ENCODE measurements around the gene MAP1B. TPM values are rescaled to one million over a fixed set of nuclear protein-coding genes. Genes with fewer than 3 reads are reported as not detected.

The MAP1B gene
- polyA plus RNA-seq, 3 donors = 0.02 TPM; not detected in 2

- Histone ChIP-seq H2AFZ (ENCODE audit: insufficient read depth, low read depth, low read length, poor library complexity, severe bottlenecking) (no peak overlapping the region), H3K27me3 (ENCODE audit: control insufficient read depth in 2 of 2, insufficient read depth in 2 of 2, low read length in 2 of 2) (no peaks in the 10 kb centered on the region), H3K4me3 (replicated peaks in 1 of 3; ENCODE audit: low read depth in 2 of 3, low read length in 3 of 3) (no peak overlapping the region), H4K20me1 (ENCODE audit: insufficient read depth, low read length) (no peaks in the 10 kb centered on the region), H3K4me1 (ENCODE audit: control insufficient read depth in 1 of 2, insufficient read depth in 2 of 2, low read length in 2 of 2) (no peaks in the 10 kb centered on the region), H3K27ac (ENCODE audit: low read depth in 1 of 2, low read length in 2 of 2) (no peak overlapping the region), H3K79me2 (ENCODE audit: insufficient read depth, low read length) (no peaks in the 10 kb centered on the region), H3K36me3 (replicated peaks in 1 of 2; ENCODE audit: control insufficient read depth in 1 of 2, insufficient read depth in 2 of 2, low read length in 2 of 2) (no peaks in the 10 kb centered on the region), H3K9ac (ENCODE audit: insufficient read depth, low read length, poor library complexity, severe bottlenecking) (no peak overlapping the region), H3K9me3 (replicated peaks in 1 of 2; ENCODE audit: control insufficient read depth in 1 of 2, insufficient read depth in 1 of 2, low read length in 2 of 2) (peaks cover 0 to 2% of the 10 kb centered on the region in 2 donors), H3K4me2 (replicated peaks; ENCODE audit: extremely low read depth, low read length, poor library complexity, severe bottlenecking) (no peak overlapping the region)
- H3K9me3 Mint-ChIP-seq = peaks cover 0 to 7% (median 2%) of the 10 kb centered on the region in 7 donors
- H3K36me3 Mint-ChIP-seq = no peaks in the 10 kb centered on the region
- DNase-seq = no peak
- no peak for TF ChIP-seq CTCF (IDR thresholded peaks at IDR 0.05)
- H3K27ac Mint-ChIP-seq = no peak overlapping the region
- no peak overlapping the region for H3K4me3 Mint-ChIP-seq
- H3K27me3 Mint-ChIP-seq (ENCODE audit: low read depth in 3 of 3) = peaks cover 0 to 5% (median 1%) of the 10 kb centered on the region in 3 donors
- intact Hi-C loops (cut with micrococcal nuclease) = no loop called here
- 100% methylated on average over 1 of the region's 3 CpGs for WGBS (ENCODE audit: insufficient coverage)
- H3K4me1 Mint-ChIP-seq = no peaks in the 10 kb centered on the region
Observed at GRCh38 chr5:72202331-72202825, 95.1 kb downstream of the MAP1B start.

- intact Hi-C loops (cut with micrococcal nuclease) = no loop called here
- Mint-ChIP-seq H3K36me3 (no peaks in the 10 kb centered on the region), H3K9me3 (peaks cover 0 to 7% (median 2%) of the 10 kb centered on the region in 7 donors), H3K4me3 (no peak overlapping the region), H3K27me3 (ENCODE audit: low read depth in 3 of 3) (peaks cover 0 to 5% (median 0%) of the 10 kb centered on the region in 3 donors), H3K27ac (no peak overlapping the region), H3K4me1 (no peaks in the 10 kb centered on the region)
- Histone ChIP-seq H3K27me3 (ENCODE audit: control insufficient read depth in 2 of 2, insufficient read depth in 2 of 2, low read length in 2 of 2) (no peaks in the 10 kb centered on the region), H3K9ac (ENCODE audit: insufficient read depth, low read length, poor library complexity, severe bottlenecking) (no peak overlapping the region), H3K9me3 (replicated peaks in 1 of 2; ENCODE audit: control insufficient read depth in 1 of 2, insufficient read depth in 1 of 2, low read length in 2 of 2) (peaks cover 0 to 2% of the 10 kb centered on the region in 2 donors), H3K4me3 (replicated peaks in 1 of 3; ENCODE audit: low read depth in 2 of 3, low read length in 3 of 3) (no peak overlapping the region), H3K4me2 (replicated peaks; ENCODE audit: extremely low read depth, low read length, poor library complexity, severe bottlenecking) (no peak overlapping the region), H3K27ac (ENCODE audit: low read depth in 1 of 2, low read length in 2 of 2) (no peak overlapping the region), H3K79me2 (ENCODE audit: insufficient read depth, low read length) (no peaks in the 10 kb centered on the region), H3K36me3 (replicated peaks in 1 of 2; ENCODE audit: control insufficient read depth in 1 of 2, insufficient read depth in 2 of 2, low read length in 2 of 2) (no peaks in the 10 kb centered on the region), H2AFZ (ENCODE audit: insufficient read depth, low read depth, low read length, poor library complexity, severe bottlenecking) (no peak overlapping the region), H4K20me1 (ENCODE audit: insufficient read depth, low read length) (no peaks in the 10 kb centered on the region), H3K4me1 (ENCODE audit: control insufficient read depth in 1 of 2, insufficient read depth in 2 of 2, low read length in 2 of 2) (no peaks in the 10 kb centered on the region)
- 96% methylated on average over 4 of the region's 8 CpGs for WGBS (ENCODE audit: insufficient coverage)
- no peak for DNase-seq
- TF ChIP-seq CTCF (IDR thresholded peaks at IDR 0.05) = no peak
Observed at GRCh38 chr5:72203251-72203845, 96.1 kb downstream of the MAP1B start.
